Heart left ventricle (tissue), 16 donors: Measurements from ENCODE around the gene STARD9. TPM values are rescaled to one million over a fixed set of nuclear protein-coding genes. Genes with fewer than 3 reads are reported as not detected.

Source experiments
- ATAC-seq, 4 donors: fragments of 200-7000 bp; cut with Tn5 transposase; one replicate each; pipeline ENCODE4 v1.9.1; 2020 to 2022; ENCODE audit warnings: moderate library complexity in 4 of 4, mild to moderate bottlenecking in 3 of 4, moderate number of reproducible peaks in 1 of 4
- DNase-seq, 5 donors: peaks; one replicate each; pipeline ENCODE4 v3.0.0-alpha.2; 2020
- H3K27ac ChIP-seq, 12 donors: fragments of 200-600 bp; sonication (generic) in 4 of 12; one replicate each; pipeline versions ENCODE4 v1.5.0 to v1.8.0; 2016 to 2022; ENCODE audit warnings: mild to moderate bottlenecking in 2 of 12
- H3K27me3 ChIP-seq, 9 donors: fragments of 200-600 bp; sonication (generic) in 2 of 9; one replicate each; pipeline versions ENCODE4 v1.5.1 to v1.8.0; 2016 to 2022; ENCODE audit warnings: mild to moderate bottlenecking in 3 of 9
- H3K36me3 ChIP-seq, 9 donors: fragments of 200-600 bp; sonication (generic) in 2 of 9; one replicate each; pipeline versions ENCODE4 v1.5.0 to v1.8.0; 2018 to 2022; ENCODE audit warnings: mild to moderate bottlenecking in 2 of 9
- H3K4me1 ChIP-seq, 12 donors: fragments of 200-600 bp; sonication (generic) in 4 of 12; one replicate each; pipeline versions ENCODE4 v1.5.0 to v1.8.0; 2016 to 2022; ENCODE audit warnings: mild to moderate bottlenecking in 3 of 12
- H3K4me3 ChIP-seq, 12 donors: fragments of 200-600 bp; sonication (generic) in 4 of 12; one replicate each; pipeline versions ENCODE4 v1.5.0 to v1.8.0; 2017 to 2022; ENCODE audit warnings: mild to moderate bottlenecking in 9 of 12, moderate library complexity in 4 of 12
- H3K9me3 ChIP-seq, 12 donors: fragments of 200-600 bp; sonication (generic) in 4 of 12; one replicate each; pipeline versions ENCODE4 v1.5.0 to v1.8.0; 2016 to 2022; ENCODE audit warnings: mild to moderate bottlenecking in 1 of 12
- CTCF ChIP-seq, 12 donors: fragments of 200-600 bp; sonication (generic) in 4 of 12; IDR thresholded peaks; one replicate each; pipeline versions ENCODE4 v1.5.0 to v1.8.0; 2018 to 2022; ENCODE audit warnings: antibody characterized with exemption in 12 of 12, mild to moderate bottlenecking in 5 of 12
- POLR2A ChIP-seq, 2 donors: fragments of 450-650 bp; IDR thresholded peaks; one replicate each; pipeline ENCODE4 v1.6.1; 2017; ENCODE audit warnings: antibody characterized with exemption in 2 of 2, mild to moderate bottlenecking in 2 of 2, moderate library complexity in 2 of 2
- WGBS, 4 donors: extraction: QIAGEN DNeasy Blood & Tissue Kit in 2 of 4; methylation state at CpG; one replicate each; pipeline versions ENCODE4 v1.1.5 to v1.1.7; 2013 to 2018; 5-methylcytosine and 5-hydroxymethylcytosine counted together
- intact Hi-C, 10 donors: fragments of 100-400 bp; cut with DNase I; formaldehyde crosslinking; loops; one replicate each; pipeline versions ENCODE4 v1.11.1 to v1.14.2; 2022
- polyA plus RNA-seq, 2 donors: library from polyadenylated mRNA; stranded (reverse); fragments of 200-250 nt; gene quantifications; one replicate each; pipeline ENCODE4 v1.2.3, GENCODE V29; 2013
- total RNA-seq, 9 donors: library from RNA; depleted of rRNA in 2 of 9; stranded (reverse); fragments of >200 nt in 2 of 9; fragmentation: NEBNext Ultra II Directional in 3 of 9; extraction: Animal tissue kit (Norgen Biotek cat#: 25700) in 3 of 9; gene quantifications; one replicate each; pipeline versions ENCODE4 v1.1.0 to v1.2.4, GENCODE V29; 2016 to 2023
- donor health status: ischemic (EF 13 %, LVEDD 7.1; RV severe dilation, severe dysfunction).
- donor health status: healthy with polysubstance abuse.
- donor health status: DM: no; HTN: yes; CAD: no.
- donor health status: DM: no; HTN: no; CAD: no.
- donor health status: ischemic (EF 25% LVEDD 6.9; RV normal size, moderate dysfunction).
- donor health status: ischemic (EF 25% LVEDD 5.7; RV mildly dilated, moderate dysfunction).
- donor health status: healthy.
- donor health status: DM: yes; HTN: yes; CAD: no.
- donor health status: ischemic (EF 35%, LVEDD 5.7; RV mildly dilated, moderate dysfunction).
- donor health status: nonischemic (EF 11% LVEDD 7.7; RV severe dilation, severe dysfunction).
- donor health status: DM: yes; HTN: yes; CAD: no.
- donor health status: PGD.
- donor health status: ischemic (EF 29% LVEDD 5.4; RV normal size, mild dysfunction).
- donor health status: nonischemic (EF 23%, LVEDD 6.1; RV moderate dilation, normal function).

The STARD9 gene
- total and polyA plus RNA-seq, 11 donors, result 3.7 to 11.1 (median 8.0) TPM

- H3K4me1 ChIP-seq, result no peaks in the 10 kb centered on the region
- H3K27me3 ChIP-seq, result no peaks in the 10 kb centered on the region
- H3K27ac ChIP-seq, result no peak overlapping the region
- no peak for DNase-seq
- no peaks in the 10 kb centered on the region for H3K9me3 ChIP-seq
- no peak overlapping the region for H3K4me3 ChIP-seq
- no peak for ATAC-seq
- no peak for TF ChIP-seq CTCF (IDR thresholded peaks at IDR 0.05)
- no peak for TF ChIP-seq POLR2A (IDR thresholded peaks at IDR 0.05)
- peaks cover 0 to 99% (median 58%) of the 10 kb centered on the region in 9 donors for H3K36me3 ChIP-seq
- intact Hi-C loops, result no loop called here
- WGBS, 4 donors, result 83 to 97% (median 91%) methylated on average over 3 of the region's 3 CpGs
These were observed 95.0 kb downstream of the STARD9 start for GRCh38 chr15:42670451-42670850.

- Histone ChIP-seq H3K27ac (no peak overlapping the region), H3K4me1 (no peaks in the 10 kb centered on the region), H3K36me3 (peaks cover 0 to 99% (median 65%) of the 10 kb centered on the region in 9 donors), H3K4me3 (no peak overlapping the region), H3K27me3 (no peaks in the 10 kb centered on the region), H3K9me3 (no peaks in the 10 kb centered on the region)
- intact Hi-C loops, result no loop called here
- DNase-seq, result no peak
- 91 to 93% (median 93%) methylated on average over 5 of the region's 5 CpGs for WGBS, 4 donors
- no peak for TF ChIP-seq POLR2A (IDR thresholded peaks at IDR 0.05)
- no peak for TF ChIP-seq CTCF (IDR thresholded peaks at IDR 0.05)
- ATAC-seq, result no peak
These were observed 97.0 kb downstream of the STARD9 start for GRCh38 chr15:42672444-42672843.

- peaks cover 0 to 99% (median 65%) of the 10 kb centered on the region in 9 donors for H3K36me3 ChIP-seq
These were observed 99.1 kb downstream of the STARD9 start for GRCh38 chr15:42674472-42674871.

GRCh38 chr15:42675021-42675420 is 99.6 kb downstream of the STARD9 start:
- DNase-seq (no peak), ATAC-seq (no peak)
- 96 to 100% (median 99%) methylated on average over 1 of the region's 1 CpG for WGBS, 4 donors
- no peak overlapping the region for H3K27ac ChIP-seq
- H3K36me3 ChIP-seq, result peaks cover 0 to 99% (median 65%) of the 10 kb centered on the region in 9 donors
- H3K4me1 ChIP-seq, result peaks cover 0 to 19% (median 2%) of the 10 kb centered on the region in 12 donors
- H3K9me3 ChIP-seq, result no peaks in the 10 kb centered on the region
- intact Hi-C loops, result no loop called here
- no peak for TF ChIP-seq CTCF (IDR thresholded peaks at IDR 0.05)
- no peak for TF ChIP-seq POLR2A (IDR thresholded peaks at IDR 0.05)
- H3K27me3 ChIP-seq, result no peaks in the 10 kb centered on the region
- H3K4me3 ChIP-seq, result no peak overlapping the region

More at GRCh38 chr15:42674472-42674871, 99.1 kb downstream of the STARD9 start:
- DNase-seq (no peak), ATAC-seq (no peak)
- Histone ChIP-seq H3K4me3 (no peak overlapping the region), H3K4me1 (peaks cover 0 to 19% (median 2%) of the 10 kb centered on the region in 12 donors), H3K27me3 (no peaks in the 10 kb centered on the region), H3K9me3 (no peaks in the 10 kb centered on the region), H3K27ac (no peak overlapping the region)
- TF ChIP-seq POLR2A (IDR thresholded peaks at IDR 0.05), result no peak
- TF ChIP-seq CTCF (IDR thresholded peaks at IDR 0.05), result no peak
- WGBS, 4 donors, result 94 to 100% (median 95%) methylated on average over 6 of the region's 6 CpGs
- intact Hi-C loops, result no loop called here
